Fibroblast of villous mesenchyme (primary cell): ENCODE data around the gene LYVE1. TPM values are rescaled to one million over a fixed set of nuclear protein-coding genes. Genes with fewer than 3 reads are reported as not detected.

Experiments used
- DNase-seq: peaks from one replicate; pipeline ENCODE4 v3.0.0-alpha.2; 2010; ENCODE audit warnings: low read depth
- H3K4me3 ChIP-seq: 2 replicates; pipeline ENCODE4 v1.5.1; 2011; ENCODE audit warnings: low read depth, mild to moderate bottlenecking, low read length
- CTCF ChIP-seq: IDR thresholded peaks from 2 replicates; pipeline ENCODE4 v1.5.1; 2012; ENCODE audit warnings: low read depth, mild to moderate bottlenecking, low read length; ENCODE audit not compliant: insufficient read depth
- total RNA-seq: library from RNA; depleted of rRNA; stranded (reverse); fragments of >200 nt; gene quantifications from 2 replicates; pipeline ENCODE4 v1.2.3, GENCODE V29; 2012

Gene LYVE1
- total RNA-seq, 1 donor: not detected

- TF ChIP-seq CTCF: peak; percentile 72
- DNase-seq: peak; percentile 91
- H3K4me3 ChIP-seq: peak within 1 kb of the TSS; percentile 79
Measured at GRCh38 chr11:10540915-10541560, 27.4 kb downstream of the LYVE1 start, which contains the start of gene RNF141. RNF141 (minus strand) TSS chr11:10541187; CDS start chr11:10534158, 7,029 bp downstream.

GRCh38 chr11:10540546-10540914 is 27.9 kb downstream of the LYVE1 start:
- H3K4me3 ChIP-seq: peak overlapping the region; percentile 79
- TF ChIP-seq CTCF: no peak
- peak; percentile 43 for DNase-seq

GRCh38 chr11:10539339-10539738 is 29.1 kb downstream of the LYVE1 start:
- no peak for TF ChIP-seq CTCF
- no peak for DNase-seq
- no peak overlapping the region for H3K4me3 ChIP-seq

- H3K4me3 ChIP-seq: no peak overlapping the region
- TF ChIP-seq CTCF: no peak
- no peak for DNase-seq
Measured at GRCh38 chr11:10538924-10539323, 29.5 kb downstream of the LYVE1 start.

GRCh38 chr11:10537600-10537999 is 30.9 kb downstream of the LYVE1 start:
- no peak for TF ChIP-seq CTCF
- DNase-seq: no peak
- no peak overlapping the region for H3K4me3 ChIP-seq

- no peak for TF ChIP-seq CTCF
- DNase-seq: no peak
- H3K4me3 ChIP-seq: no peak overlapping the region
Measured at GRCh38 chr11:10534316-10534715, 34.1 kb downstream of the LYVE1 start.

GRCh38 chr11:10533323-10533722 is 35.1 kb downstream of the LYVE1 start:
- no peak for DNase-seq
- no peak overlapping the region for H3K4me3 ChIP-seq
- no peak for TF ChIP-seq CTCF
